Islet of Langerhans (tissue), 1 donor: ENCODE measurements around the gene UGT1A6.
"Not testable (repeated sequence)": the region's sequence is repeated elsewhere in the genome, so short reads cannot be mapped to it uniquely, and the experiment has no call there.

Experiments used
- FAIRE-seq: peaks from one replicate; lab custom pipeline; 2011; peaks lifted over from hg19 to GRCh38; lab: Jason Lieb, UNC

Gene UGT1A6

DNA sequence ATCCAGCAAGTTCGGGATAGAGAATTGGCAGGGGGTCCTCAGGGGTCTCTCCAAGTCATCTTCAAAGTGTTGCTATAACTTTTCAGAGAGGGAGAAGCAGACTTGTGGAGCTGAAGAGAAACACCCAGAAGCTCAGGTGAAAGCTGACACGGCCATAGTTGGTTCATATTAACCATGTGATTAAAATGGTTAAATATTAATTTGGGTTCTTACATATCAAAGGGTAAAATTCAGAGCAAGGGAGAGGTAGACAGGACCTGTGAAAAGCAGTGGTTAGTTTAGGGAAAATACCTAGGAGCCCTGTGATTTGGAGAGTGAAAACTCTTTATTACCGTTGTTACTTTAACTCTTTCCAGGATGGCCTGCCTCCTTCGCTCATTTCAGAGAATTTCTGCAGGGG is at the start of gene UGT1A6:
Gene UGT1A6, plus strand, starts transcription at position 243 of the 400 bp plus-strand sequence. Its CDS starts 115 bp downstream, at position 358.
- FAIRE-seq, result no peak

DNA sequence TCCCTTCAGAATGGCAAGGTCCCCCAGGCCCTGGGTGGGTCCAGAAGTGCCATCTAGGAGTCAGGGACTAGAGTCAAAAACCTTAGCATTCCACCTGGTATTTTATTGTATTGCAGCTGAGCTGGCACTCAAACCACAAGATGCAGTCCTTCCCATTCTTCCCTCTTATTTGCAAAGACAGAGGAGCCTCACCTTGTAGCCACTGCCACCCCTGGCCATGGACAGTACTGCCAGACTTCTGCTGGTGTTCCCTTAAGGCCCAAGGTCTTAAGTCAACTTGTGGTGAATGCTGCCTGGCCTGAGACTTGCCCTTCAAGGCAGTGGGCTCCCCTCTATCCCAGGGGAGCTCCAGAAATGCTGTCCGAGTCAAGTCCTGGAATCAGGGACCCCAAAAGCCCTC is 49.6 kb upstream of the UGT1A6 start:
- FAIRE-seq, result no peak

- not testable (repeated sequence) for FAIRE-seq
These were observed 46.7 kb upstream of the UGT1A6 start for GRCh38 chr2:233646033-233646432.

- FAIRE-seq, result no peak
These were observed 41.7 kb upstream of the UGT1A6 start for GRCh38 chr2:233650981-233651380.

GRCh38 chr2:233651430-233651829 is 41.3 kb upstream of the UGT1A6 start:
- FAIRE-seq, result no peak

DNA sequence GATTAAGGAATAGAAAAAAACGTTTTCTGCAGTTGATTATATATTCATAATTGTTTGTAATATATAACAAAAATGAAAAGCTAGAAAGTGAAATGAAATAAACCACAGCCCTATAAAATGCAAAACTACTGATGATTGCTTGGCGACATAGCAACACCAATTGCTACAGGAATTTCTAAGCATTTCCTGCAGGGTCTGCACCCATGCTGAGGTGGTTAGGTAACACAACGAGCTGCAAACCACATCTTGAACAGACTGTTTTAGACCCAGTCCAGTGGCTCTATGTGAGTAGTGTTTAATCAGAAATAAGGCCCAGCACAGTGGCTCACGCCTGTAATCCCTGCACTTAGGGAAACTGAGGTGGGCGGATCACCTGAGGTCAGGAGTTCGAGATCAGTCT is 38.2 kb upstream of the UGT1A6 start:
- FAIRE-seq, result no peak

- no peak for FAIRE-seq
These were observed 37.6 kb upstream of the UGT1A6 start for GRCh38 chr2:233655043-233655442.

DNA sequence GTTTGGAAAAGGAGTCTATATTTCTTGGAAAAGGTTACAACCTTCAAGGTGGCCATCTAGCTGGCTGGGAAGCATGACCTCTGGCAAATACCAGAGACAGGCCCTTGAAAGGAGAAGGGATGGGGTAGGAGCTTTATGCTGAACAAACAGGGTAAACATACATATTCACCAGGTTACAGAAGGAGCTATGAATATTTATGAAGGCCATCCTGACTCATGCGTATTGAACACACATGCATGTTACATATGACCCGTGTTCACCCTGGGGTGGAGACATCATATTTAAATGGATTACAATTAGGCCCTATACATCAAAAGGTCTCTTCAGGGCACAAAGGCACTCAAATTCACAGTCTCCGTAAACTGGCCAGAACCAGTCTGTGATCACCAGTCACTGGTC is 36.7 kb upstream of the UGT1A6 start:
- not testable (repeated sequence) for FAIRE-seq

- FAIRE-seq, result no peak
These were observed 36.2 kb upstream of the UGT1A6 start for GRCh38 chr2:233656443-233656842.

- FAIRE-seq, result no peak
These were observed 34.1 kb upstream of the UGT1A6 start for GRCh38 chr2:233658610-233659009.

DNA sequence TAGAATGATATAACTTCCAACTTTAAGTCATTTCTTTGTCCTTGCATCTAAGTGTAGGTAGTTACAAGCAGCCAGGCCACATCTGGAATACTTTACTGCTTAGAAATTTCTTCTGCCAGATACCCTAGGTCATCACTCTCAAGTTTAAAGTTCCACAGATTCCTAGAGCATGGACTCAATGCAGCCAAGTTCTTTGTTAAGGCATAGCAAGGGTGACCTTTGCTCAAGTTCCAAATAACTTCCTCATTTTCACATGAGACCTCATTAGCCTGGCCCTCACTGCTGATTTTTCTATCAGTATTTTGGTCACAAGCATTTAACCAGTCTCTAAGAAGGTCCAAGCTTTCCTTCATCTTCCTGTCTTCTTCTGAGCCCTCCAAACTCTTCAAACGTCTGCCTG is 28.8 kb upstream of the UGT1A6 start:
- no peak for FAIRE-seq

DNA sequence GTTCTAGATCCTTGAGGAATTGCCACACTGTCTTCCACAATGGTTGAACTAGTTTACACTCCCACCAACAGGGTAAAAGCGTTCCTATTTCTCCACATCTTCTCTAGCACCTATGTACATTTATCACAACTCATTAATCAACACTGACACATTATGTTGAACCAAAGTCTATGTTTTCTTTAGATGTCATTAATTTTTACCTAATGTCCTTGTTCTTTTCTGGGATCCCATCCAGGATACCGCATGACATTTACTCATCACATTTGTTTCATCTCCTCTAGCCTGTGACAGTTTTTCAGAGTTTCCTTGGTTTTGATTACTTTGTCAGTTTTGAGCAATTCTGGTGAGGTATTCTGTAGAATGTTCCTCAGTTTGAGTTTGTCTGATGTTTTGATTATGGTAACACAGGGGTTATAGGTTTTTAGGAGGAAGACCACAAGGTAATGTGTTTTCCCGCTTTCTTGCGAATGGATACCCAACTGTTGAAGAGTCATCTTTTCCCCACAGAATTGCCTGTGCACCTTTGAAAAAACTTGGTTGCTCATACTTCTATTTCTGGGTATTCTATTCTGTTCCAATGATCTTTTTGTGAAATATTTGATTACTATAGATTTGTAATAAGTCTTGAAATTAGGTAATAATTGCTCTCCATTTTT is 24.0 kb upstream of the UGT1A6 start:
- no peak for FAIRE-seq

- no peak for FAIRE-seq
These were observed 21.2 kb upstream of the UGT1A6 start, which contains the start of gene UGT1A9 for GRCh38 chr2:233671290-233672161. Gene UGT1A9 (plus strand): TSS chr2:233671898. CDS start chr2:233671935, 37 bp downstream.

DNA sequence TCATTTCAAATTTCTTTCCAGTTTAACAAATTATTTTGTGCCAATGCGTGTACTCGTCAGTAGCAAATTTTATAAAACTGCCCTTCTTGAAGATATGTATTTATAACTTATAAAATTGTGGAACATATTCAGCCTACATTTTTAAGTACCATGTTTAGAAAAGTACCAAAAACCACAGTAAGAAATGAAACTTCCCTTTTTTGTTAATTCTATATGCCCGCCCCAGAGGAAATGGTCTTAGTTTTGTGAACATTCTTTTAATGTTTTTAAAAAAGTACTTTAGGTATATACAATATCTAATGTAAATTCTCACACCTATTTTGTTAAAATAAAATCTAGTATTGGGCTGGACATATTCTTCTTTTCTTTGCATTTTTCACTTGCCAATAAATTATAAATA is 19.8 kb upstream of the UGT1A6 start:
- FAIRE-seq, result no peak

GRCh38 chr2:233673896-233674295 is 18.8 kb upstream of the UGT1A6 start:
- FAIRE-seq, result no peak

- no peak for FAIRE-seq
These were observed 18.4 kb upstream of the UGT1A6 start for GRCh38 chr2:233674314-233674713.

DNA sequence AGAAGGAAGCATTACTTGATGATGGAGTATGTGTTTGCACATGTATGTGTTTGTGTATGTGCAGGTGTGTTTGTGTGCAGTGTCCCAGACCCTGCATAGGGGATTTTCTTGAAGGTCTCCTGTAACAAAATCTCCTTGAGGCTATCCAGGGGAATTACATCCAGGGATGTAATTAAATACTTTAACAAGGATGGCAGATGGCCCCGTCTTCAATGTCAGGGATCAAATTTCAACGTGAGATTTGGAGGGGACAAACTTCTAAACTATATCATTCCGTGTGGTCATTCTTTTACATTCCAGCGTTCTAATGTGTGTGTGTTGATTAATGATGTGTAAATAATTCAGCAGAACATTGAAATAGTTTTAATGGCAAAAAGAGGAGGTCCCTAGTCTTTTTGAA is 17.7 kb upstream of the UGT1A6 start:
- FAIRE-seq, result no peak

- no peak for FAIRE-seq
These were observed 16.6 kb upstream of the UGT1A6 start for GRCh38 chr2:233676046-233676445.

DNA sequence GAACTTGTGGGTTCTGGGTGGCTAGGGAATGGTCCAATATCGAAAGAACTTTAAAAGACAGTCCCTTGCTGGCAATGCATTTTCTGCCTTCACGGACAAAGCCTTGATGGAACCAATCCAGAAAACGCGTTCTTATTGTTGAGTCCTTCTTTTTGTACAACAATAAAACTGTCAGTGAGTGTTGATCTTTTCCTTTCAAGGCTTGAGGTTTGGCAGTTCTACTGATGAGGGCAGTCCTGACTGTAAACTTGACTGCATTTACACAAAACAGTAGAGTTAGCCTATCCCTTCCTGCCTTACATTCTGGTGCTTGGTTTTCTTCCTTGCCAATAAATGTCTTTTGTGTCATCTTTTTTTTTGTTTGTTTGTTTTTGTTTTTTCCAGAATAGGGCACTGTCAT is 13.5 kb upstream of the UGT1A6 start:
- no peak for FAIRE-seq

- no peak for FAIRE-seq
These were observed 12.2 kb upstream of the UGT1A6 start for GRCh38 chr2:233680361-233681045.

DNA sequence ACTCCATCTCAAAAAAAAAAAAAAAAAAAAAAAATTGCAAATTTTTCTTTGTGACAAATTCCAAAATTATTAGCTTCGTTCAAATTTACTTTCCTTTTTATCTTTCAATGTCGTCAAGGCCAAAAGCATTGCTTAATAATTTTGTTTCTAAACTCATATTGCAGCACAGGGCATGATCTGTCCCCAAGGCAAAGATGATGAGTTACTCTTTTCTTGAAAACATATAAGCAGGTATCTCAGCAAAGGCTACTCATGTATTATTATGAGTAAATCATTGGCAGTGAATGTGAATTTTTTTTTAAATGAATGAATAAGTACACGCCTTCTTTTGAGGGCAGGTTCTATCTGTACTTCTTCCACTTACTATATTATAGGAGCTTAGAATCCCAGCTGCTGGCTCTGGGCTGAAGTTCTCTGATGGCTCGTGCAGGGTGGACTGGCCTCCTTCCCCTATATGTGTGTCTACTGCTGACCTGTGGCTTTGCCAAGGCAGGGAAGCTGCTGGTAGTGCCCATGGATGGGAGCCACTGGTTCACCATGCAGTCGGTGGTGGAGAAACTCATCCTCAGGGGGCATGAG is 11.1 kb upstream of the UGT1A6 start, which contains the start of gene UGT1A7:
Gene UGT1A7, plus strand, starts transcription at position 381 of the 579 bp plus-strand sequence. Its CDS starts 37 bp downstream, at position 418.
- FAIRE-seq, result no peak

DNA sequence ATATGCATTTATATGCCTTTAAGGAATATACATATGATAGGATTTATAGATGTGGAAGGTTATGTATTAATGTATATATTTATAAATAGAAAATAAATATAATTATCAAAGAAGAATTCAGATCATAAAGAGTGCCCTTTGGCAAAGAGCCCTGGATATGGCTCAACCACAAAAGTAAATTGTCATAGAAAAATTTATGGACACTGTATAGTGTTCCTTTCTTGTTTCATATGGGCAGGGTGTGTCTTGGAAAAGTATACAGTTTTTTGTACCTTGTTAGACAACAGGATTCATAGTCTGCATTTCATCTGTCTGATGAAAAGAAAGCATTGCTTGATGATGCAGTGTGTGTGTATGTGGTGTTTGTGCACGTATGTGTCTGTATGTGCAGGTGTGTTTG is 8.1 kb upstream of the UGT1A6 start:
- FAIRE-seq, result no peak
